ENCODE data around the gene HOXC13. TPM values are rescaled to one million over a fixed set of nuclear protein-coding genes. Genes with fewer than 3 reads are reported as not detected.

The HOXC13 gene
- total RNA-seq, 1 donor from 2014 or later = not detected

GRCh38 chr12:53960187-53961024 is 21.8 kb downstream of the HOXC13 start:
- intact Hi-C loops (cut with DNase I) = no loop called here
- no peak for DNase-seq
- TF ChIP-seq, protein P1, sequence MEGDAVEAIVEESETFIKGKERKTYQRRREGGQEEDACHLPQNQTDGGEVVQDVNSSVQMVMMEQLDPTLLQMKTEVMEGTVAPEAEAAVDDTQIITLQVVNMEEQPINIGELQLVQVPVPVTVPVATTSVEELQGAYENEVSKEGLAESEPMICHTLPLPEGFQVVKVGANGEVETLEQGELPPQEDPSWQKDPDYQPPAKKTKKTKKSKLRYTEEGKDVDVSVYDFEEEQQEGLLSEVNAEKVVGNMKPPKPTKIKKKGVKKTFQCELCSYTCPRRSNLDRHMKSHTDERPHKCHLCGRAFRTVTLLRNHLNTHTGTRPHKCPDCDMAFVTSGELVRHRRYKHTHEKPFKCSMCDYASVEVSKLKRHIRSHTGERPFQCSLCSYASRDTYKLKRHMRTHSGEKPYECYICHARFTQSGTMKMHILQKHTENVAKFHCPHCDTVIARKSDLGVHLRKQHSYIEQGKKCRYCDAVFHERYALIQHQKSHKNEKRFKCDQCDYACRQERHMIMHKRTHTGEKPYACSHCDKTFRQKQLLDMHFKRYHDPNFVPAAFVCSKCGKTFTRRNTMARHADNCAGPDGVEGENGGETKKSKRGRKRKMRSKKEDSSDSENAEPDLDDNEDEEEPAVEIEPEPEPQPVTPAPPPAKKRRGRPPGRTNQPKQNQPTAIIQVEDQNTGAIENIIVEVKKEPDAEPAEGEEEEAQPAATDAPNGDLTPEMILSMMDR (IDR thresholded peaks at IDR 0.05) = no peak
- Histone ChIP-seq H3K4me1 (no peaks in the 10 kb centered on the region), H3K4me3 (no peak overlapping the region), H3K9me3 (no peaks in the 10 kb centered on the region), H3K27ac (no peak overlapping the region), H3K36me3 (no peaks in the 10 kb centered on the region), H3K27me3 (peaks cover 100% of the 10 kb centered on the region)
- no peak for ATAC-seq

DNA sequence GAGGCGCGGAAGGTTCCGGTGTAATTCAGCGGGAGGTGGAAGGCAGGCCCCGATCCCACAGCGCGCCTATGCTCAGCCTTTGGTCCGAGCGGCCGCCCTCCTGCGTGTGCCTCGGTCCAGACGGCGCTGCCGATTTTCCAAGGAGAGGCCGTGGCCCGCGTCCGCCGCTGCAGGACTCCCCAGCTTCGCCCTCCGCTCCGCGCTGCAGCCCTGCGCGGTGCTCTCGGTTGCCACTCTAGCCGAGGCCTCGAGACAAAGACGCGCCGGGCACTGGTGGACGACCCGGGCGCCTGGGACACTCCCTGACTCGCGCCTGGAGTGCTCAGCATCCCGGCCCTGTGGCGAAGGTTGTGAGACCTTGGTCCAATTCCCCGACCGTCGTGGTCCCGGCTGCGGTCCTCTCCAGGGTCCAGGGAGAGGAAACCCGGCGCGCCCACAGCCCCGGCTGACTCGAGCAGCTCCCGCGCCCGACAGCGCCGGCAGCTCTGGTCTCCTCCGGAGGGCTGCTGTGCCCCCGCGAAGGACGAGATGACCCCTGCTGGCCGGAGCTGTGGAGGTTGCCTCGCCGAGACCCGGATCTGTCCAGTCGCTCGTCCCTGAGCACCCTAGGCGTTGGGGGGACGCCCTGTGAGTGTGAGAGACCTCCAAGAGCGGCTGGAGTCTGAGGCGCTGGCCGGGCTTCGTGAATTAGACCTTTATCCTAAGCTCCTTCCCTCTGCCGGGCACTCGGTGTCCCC is 22.6 kb downstream of the HOXC13 start:
- H3K27me3 ChIP-seq = peaks cover 100% of the 10 kb centered on the region
- no peaks in the 10 kb centered on the region for H3K4me1 ChIP-seq
- ATAC-seq (no peak), DNase-seq (no peak)
- no peaks in the 10 kb centered on the region for H3K36me3 ChIP-seq
- no peak overlapping the region for H3K27ac ChIP-seq
- TF ChIP-seq, protein P1 (IDR thresholded peaks at IDR 0.05) = no peak
- no peaks in the 10 kb centered on the region for H3K9me3 ChIP-seq
- intact Hi-C loops (cut with DNase I) = no loop called here
- no peak overlapping the region for H3K4me3 ChIP-seq

DNA sequence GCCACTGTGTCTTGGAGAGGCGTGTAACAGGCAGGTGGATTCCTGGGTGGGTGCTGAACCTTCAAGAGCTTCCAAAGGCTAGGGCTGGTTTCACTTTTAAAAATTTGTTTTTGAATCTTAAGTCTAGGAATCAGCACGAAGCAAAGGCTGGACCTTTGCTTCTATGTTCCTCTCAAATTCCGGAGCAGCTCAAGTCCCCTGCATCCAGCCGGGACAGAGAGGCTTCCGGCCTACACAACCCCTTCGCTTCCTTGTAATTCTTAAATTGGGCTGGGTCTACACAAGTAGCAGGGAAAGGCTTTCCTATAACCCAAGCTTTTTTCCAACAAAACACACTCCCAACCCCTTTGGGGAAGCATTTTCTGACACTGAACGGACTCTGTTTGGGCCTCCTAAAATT is 24.4 kb downstream of the HOXC13 start:
- Histone ChIP-seq H3K27me3 (peaks cover 100% of the 10 kb centered on the region), H3K36me3 (no peaks in the 10 kb centered on the region), H3K4me1 (no peaks in the 10 kb centered on the region), H3K9me3 (no peaks in the 10 kb centered on the region), H3K27ac (no peak overlapping the region), H3K4me3 (no peak overlapping the region)
- TF ChIP-seq, protein P1 (IDR thresholded peaks at IDR 0.05) = no peak
- DNase-seq = no peak
- ATAC-seq = no peak
- intact Hi-C loops (cut with DNase I) = no loop called here

DNA sequence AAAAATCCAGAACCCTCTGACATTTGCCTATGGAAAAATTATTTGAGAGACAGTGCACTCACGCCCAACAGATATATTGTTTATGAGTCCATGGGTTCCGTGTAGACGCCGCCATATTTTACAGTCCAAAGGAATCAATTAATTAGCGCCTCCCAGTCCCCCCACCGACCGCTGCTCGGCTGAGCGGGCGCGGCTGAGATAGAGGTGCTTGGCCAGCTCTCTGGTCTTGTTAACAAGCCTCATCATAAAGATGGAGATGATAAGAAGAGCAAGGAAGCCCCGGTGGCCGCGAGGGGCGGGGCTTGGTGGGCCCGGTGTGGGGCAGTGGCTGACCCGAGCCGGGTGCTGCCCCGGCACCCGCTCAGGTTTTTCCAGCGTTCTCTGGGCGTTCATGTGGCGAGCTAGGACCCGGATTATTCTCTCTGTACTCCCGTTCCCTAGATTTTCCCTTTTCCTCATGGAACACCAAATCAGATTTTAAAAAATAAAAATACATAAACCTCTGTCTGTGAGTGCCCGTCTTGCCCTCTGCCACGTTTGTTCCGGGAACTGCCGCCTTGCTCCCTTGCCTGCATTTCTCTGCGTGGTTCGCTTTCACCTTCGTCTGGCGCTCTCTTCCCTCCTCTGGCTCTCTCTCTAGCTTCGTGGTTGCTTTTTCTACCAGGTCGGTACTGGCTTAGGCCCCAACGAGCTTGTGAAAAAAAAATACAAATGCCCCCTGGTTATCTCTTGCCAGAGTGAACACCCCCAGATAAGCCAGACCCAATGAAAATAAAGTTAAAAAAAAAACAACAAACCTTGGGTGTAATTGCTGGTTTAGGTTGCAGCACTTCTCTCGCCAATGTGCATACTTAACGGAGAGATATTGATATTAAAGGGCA is 25.0 kb downstream of the HOXC13 start:
- no peak for ATAC-seq
- H3K36me3 ChIP-seq = no peaks in the 10 kb centered on the region
- H3K27ac ChIP-seq = no peak overlapping the region
- H3K9me3 ChIP-seq = no peaks in the 10 kb centered on the region
- H3K27me3 ChIP-seq = peaks cover 100% of the 10 kb centered on the region
- no peak overlapping the region for H3K4me3 ChIP-seq
- no peak for DNase-seq
- intact Hi-C loops (cut with DNase I) = no loop called here
- TF ChIP-seq, protein P1 (IDR thresholded peaks at IDR 0.05) = no peak
- no peaks in the 10 kb centered on the region for H3K4me1 ChIP-seq

DNA sequence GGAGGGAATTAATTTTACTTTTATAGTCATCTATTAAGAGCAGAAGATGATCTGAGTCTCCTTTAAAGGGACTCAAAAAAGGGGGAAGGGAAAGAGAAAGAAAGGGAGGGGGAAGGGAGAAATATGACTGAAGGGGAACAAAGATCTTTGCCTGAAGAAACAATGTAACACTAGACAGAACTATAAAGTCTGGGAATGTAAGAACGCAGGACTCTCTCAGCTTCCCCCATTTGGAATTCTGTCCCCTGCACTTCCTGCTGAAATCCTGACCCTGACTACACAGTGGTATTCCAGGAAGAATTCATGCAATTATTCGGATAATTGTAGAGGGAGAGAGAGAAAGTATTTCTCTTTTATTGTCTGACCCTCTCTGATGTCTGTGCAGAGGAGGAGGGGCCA is 25.7 kb downstream of the HOXC13 start:
- TF ChIP-seq, protein P1 (IDR thresholded peaks at IDR 0.05) = no peak
- Histone ChIP-seq H3K4me3 (no peak overlapping the region), H3K4me1 (no peaks in the 10 kb centered on the region), H3K27ac (no peak overlapping the region), H3K27me3 (peaks cover 100% of the 10 kb centered on the region), H3K36me3 (no peaks in the 10 kb centered on the region), H3K9me3 (no peaks in the 10 kb centered on the region)
- DNase-seq = no peak
- ATAC-seq = no peak
- intact Hi-C loops (cut with DNase I) = no loop called here
